Measurements from ENCODE around the gene SUN5.

Gene SUN5

DNA sequence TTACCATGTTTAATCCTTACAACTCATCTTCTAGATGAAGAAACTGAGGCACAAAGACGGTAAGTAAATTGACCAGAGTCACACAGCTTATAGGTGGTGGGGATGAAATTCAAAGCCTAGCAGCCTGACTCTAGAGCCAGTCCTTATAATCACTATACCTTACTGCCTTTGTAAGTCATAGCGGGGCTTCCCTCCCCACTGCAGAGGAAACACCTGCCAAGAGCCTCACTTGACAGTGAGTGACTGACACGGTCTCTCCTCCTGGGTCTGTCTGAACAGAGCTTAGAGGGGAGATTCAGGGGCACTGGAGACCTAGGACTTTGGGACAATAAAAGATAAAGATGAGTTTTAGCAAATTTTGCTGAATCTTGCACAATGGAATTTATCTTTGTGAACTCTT lies 12.8 kb downstream of the SUN5 start:
- DNase-seq: no peak

DNA sequence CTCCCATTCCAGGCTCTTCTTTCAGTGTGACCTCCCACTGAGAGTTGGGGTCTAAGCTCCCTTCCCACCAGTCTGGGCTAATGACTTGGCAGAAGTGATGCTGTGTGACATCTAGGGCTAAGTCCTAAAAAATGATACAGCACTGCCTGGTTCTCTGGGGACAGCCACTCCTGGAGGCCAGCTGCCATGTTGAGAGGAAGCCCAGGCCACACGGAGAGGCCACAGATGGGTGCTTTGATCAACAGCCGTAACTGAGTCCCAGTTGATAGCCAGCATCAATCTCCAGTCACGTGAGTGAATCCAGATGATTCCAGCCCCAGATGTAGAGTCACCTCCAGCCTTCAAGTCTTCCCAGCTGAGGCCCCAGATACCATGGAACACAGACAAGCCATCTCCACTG lies 13.8 kb downstream of the SUN5 start:
- no peak for DNase-seq

DNA sequence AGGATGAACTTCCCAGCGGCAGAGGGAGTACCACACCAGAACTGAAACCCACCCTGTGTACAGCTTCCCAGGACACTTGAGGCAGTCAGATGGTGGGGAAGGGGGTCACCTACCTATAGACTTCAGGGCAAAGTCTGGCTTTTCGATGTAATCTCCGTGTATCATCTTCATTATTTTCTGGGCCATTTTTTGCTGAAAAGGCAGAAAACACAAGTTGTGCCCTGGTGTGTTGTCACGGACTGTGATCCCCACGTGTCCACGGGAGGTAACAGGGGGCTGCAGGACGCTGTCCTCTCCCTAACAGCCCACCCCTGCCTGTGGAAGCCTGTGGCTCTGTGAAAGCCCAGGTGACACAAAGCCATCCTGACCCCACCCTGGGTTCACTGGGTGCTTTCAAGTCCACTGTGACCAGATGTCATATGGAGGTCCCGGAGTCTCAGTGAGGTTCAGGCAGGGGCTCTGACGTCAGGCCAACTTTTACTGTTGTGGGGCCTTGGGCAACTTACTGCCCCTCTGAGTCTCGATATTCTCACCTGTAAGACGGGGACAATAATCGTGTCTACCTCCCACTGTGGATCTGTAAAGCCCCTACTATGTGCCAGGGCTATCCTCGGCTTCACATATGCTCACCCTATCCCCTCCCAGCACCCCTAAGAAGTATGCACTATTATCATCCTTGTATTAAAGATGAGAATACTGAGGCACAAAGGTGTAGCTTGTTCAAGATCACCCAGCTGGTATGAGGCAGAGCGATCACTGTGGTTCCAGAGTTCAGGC lies 14.5 kb downstream of the SUN5 start:
- no peak for DNase-seq

GRCh38 chr20:32988008-32988407 lies 16.2 kb downstream of the SUN5 start:
- no peak for DNase-seq

DNA sequence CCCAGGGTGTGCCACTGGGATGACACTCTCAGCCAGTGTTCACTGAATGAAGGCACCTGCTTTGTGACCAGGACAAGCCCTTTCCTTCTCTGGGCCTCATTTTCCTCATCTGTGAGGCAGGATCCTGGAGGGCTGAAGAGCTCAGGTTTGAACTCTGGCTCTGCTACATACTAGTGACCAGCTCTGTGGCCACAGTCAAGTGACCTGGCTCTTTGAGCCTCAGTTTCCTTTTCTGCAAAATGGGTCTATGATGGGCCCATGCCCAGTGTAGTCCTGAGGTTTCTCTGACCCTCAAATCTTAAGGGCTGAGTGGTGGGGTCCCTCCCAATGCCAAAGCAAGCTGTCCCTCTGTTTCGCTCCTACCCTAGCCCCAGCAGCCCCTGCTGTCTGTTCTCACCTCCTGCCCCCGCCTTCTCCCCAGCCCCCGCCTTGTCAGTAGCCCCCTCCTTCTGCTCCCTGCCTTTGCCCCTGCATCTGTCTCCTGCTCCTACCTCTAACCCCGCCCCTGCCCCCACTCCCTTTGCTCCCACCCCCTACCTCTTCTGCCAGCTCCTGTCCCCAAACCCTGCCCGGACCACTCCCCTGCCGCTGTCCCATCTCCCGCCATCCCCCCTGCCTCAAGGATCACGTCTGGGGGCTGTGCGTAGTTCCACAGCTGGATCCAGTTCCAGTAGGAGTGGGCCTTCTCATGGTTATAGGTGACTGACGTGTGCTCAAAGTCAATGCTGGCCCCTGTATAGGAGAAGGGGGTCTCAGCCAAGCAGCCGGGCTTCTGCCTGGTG lies 17.0 kb downstream of the SUN5 start:
- DNase-seq: no peak

DNA sequence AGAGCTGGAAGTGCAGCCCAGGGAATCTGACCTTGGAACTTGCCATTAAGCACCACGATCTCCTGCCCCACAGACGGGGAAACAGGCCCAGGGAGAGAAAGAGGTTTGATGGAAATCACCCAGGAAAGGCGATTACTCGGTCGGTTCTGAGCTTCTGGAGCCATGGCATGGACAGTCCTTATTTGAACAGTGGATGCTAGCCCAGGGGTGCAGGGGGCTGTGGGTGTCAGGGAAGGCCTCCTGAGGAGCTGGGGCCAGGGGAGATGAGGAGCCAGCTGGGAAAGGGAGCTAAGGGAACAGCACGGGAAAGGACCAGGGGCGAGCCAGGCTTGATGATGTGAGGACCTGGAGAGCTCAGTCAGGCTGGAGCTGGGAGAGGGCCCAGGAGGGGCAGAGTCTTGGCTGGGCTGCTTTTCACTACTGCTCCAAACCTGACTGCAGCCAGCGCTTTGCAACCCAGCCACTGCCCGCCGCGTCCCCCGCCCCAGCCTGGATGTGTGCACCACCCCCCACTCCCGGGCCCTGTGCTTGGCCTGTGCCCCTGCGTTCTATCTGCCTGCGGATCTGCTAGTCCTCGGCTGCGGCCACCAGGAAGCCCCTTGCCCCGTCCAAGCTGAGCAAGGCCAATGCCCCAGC lies 17.8 kb downstream of the SUN5 start:
- DNase-seq: no peak

DNA sequence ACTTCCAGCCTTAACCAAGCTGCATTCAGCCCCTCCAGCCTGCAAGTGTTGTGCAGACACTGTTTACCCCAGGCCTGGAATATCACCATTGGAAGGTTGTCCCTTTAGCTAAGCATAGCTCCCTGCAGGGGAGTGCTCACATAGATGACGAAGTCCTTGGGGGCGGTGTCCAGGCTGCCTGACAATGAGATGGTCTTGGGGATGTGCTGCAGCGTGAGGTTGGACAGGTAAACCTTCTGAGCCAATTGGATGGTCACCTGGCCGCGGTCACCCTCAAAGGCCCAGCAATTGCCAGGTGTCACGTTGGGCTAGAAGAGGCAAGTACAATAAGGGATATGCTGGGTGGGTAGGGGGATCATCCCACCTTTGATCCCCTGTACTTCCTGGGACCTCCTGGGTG lies 18.6 kb downstream of the SUN5 start:
- DNase-seq: no peak

- DNase-seq: no peak
Observed at GRCh38 chr20:32984631-32985354, 19.4 kb downstream of the SUN5 start.

GRCh38 chr20:32984196-32984595 lies 20.0 kb downstream of the SUN5 start:
- no peak for DNase-seq

DNA sequence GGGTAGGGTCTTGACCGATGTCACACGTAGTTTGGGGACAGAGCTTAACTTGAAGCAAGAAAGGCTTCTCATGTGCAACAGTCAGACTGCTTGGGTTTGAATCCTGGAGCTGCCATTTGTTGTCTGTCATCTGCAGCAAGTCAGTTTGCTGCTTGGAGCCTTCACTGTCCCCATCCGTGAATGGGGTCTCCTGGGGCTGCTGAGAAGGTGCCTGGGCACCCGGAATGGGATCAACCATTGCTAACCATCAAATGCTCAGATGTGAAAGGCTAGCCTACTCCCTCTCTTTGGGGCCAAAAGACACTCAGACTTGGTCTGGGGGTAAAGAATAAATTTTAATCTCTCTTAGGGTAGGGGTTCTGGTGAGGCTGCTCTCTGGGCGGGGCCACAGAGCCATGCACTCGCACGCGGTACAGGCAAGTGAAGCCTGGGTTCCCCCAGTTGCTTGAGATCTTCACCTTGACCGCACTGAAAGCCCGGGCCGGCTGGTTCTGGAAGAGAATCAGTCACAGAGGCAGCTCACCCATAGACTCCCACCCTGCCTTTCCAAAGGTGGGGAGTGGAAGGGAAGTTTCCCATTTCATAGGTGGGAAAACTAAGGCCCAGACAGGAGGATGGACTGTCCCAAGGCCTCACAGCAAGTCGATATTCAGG lies 20.6 kb downstream of the SUN5 start:
- no peak for DNase-seq

DNA sequence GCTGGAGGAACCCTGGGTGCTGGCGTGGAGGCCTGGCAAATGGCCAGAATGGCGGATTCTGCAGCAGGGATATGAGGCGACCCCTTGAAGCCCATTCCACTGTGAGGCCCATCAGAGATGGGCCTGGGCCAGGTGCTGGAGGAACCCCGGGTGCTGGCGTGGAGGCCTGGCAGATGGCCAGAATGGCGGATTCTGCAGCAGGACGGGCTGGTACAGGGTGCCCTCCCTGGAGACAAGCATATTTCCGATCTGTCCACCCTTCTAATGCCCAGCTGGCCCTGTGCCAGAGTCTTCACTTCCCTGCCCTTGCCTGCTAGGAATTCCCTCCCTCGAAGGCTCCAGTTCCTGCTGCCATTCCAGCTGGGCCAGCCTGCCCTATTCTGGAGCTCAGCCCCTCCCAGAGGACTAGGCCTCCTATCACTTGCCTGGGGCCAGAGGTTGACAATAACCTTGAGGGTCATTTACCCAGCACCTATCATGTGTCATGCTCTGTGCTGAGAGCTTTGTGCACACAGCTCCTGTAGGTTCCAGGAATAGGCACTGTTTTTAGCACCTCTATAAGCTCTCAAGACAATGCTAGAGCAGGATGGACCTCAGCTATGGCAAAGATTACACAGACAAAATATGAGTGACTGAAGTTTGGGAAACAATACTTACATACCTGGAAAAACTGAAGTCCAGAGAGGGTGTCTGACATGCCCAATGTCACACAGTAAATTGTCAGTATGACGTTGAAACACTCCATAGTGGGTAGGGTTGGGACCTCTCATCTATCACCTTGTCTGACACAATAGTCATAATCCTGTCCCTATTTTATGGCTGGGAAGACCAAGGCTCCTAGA lies 21.4 kb downstream of the SUN5 start:
- no peak for DNase-seq

DNA sequence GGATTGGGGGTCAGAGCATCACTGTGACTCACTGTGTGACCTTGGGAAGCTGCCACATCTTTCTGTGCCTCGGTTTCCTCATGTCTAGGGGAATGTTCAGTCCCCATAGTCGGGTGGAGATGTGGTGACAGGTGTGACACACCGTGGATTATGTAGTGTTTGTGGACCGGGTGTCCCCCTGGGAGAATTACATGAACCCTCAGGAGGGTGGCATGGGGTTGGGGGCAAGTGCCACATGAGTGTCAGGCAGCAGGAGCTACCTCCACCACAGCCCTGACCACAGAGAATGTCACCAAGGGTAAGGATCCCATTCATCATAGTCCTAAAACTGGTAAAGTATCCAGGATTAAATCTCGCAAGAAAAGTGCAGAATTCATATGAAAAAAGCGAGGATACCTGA lies 23.2 kb downstream of the SUN5 start:
- no peak for DNase-seq

DNA sequence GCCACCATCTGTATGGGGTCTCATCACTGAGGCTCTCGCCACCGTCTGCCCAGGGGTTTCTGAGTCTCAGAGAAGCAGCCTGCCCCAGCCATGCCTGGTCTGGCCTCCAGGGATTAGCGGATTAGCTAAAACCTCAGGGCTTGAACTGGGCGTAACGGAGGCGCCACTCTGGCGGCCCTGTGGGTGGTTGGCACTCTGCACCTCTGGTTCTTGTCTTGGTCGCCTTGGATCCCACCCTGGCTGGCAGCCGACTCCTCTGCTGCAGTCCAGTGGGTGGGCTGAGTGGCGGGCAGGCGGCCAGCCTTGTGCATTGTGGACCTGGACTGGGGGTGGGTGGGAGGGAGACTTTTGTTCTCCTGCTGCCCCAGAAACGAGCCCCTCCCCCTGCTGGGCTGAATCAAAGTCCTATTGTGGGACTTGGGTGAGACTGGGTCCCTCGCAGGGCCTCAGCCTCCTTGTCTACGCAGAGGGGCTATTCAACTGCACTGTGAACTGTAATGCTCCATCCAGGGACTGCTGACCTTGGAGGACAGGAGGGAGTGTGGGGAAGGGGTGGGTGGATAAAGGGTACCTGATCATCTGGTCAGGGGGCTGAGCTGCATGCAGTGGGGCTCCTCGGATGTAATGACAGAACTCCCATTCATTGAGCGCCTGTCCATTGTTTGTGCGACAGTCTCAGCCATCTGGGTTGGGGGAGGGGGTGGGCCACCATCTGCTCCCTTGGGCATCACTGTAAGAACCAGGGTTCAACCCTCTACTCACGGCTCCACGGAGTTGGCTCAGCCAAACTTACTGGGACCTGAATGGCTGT lies 23.9 kb downstream of the SUN5 start:
- no peak for DNase-seq

- no peak for DNase-seq
Observed at GRCh38 chr20:32979201-32979998, 24.8 kb downstream of the SUN5 start.

DNA sequence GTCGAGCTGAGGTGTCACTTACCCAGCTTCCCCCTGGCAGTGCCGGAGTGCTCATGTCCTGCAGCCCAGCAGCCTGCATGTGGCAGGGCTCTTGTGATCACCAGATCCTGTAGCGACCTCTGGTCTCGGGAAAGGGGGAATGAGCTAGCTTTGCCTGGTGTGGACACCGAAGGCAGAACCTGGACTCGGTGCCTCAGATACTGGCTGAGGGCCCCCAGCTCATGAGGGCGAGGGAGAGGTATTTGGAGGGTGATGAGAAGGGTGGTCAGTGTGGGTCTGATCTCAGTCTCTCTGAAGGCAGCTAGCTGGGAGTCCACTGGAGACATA lies 26.3 kb downstream of the SUN5 start:
- no peak for DNase-seq

- no peak for DNase-seq
Observed at GRCh38 chr20:32977281-32978008, 26.8 kb downstream of the SUN5 start.

- DNase-seq: no peak
Observed at GRCh38 chr20:32976746-32977145, 27.5 kb downstream of the SUN5 start.

GRCh38 chr20:32975698-32976674 lies 28.2 kb downstream of the SUN5 start:
- no peak for DNase-seq
